Measurements from ENCODE around the gene ABT1.

The ABT1 gene

GRCh38 chr6:26627843-26628242 is 31.1 kb downstream of the ABT1 start:
- Histone ChIP-seq H3K27me3 (ENCODE audit: control insufficient read depth, low read length) (no peaks in the 10 kb centered on the region), H3K36me3 (ENCODE audit: control insufficient read depth, low read length) (no peaks in the 10 kb centered on the region), H3K9me2 (replicated peaks; ENCODE audit: control insufficient read depth, low read length) (no peaks in the 10 kb centered on the region), H3F3A (ENCODE audit: control insufficient read depth, insufficient read depth) (no peaks in the 10 kb centered on the region), H3K4me2 (ENCODE audit: low read length) (no peak overlapping the region), H4K20me1 (ENCODE audit: control insufficient read depth, insufficient read depth, low read depth, low read length) (no peaks in the 10 kb centered on the region), H3K79me2 (ENCODE audit: control insufficient read depth, low read length) (no peaks in the 10 kb centered on the region), H3K27ac (ENCODE audit: low read depth, low read length) (no peak overlapping the region), H3K4me3 (ENCODE audit: low read length) (no peak overlapping the region), H3K4me1 (ENCODE audit: control insufficient read depth, low read length) (no peaks in the 10 kb centered on the region), H3K9me3 (ENCODE audit: control insufficient read depth, insufficient read depth, low read length) (no peaks in the 10 kb centered on the region)
- TF ChIP-seq CTCF (IDR thresholded peaks at IDR 0.05; ENCODE audit: low read depth, low read length, poor library complexity, severe bottlenecking) (no peak), EZH2phosphoT487 (IDR thresholded peaks at IDR 0.05; ENCODE audit: borderline replicate concordance, low read length) (no peak)

- no peaks in the 10 kb centered on the region for H3K9me2 ChIP-seq (replicated peaks; ENCODE audit: control insufficient read depth, low read length)
- H3K36me3 ChIP-seq (ENCODE audit: control insufficient read depth, low read length), result no peaks in the 10 kb centered on the region
- no peaks in the 10 kb centered on the region for H3K4me1 ChIP-seq (ENCODE audit: control insufficient read depth, low read length)
- H4K20me1 ChIP-seq (ENCODE audit: control insufficient read depth, insufficient read depth, low read depth, low read length), result no peaks in the 10 kb centered on the region
- H3K27me3 ChIP-seq (ENCODE audit: control insufficient read depth, low read length), result no peaks in the 10 kb centered on the region
- no peaks in the 10 kb centered on the region for H3K79me2 ChIP-seq (ENCODE audit: control insufficient read depth, low read length)
- H3K27ac ChIP-seq (ENCODE audit: low read depth, low read length), result no peak overlapping the region
- no peak overlapping the region for H3K4me2 ChIP-seq (ENCODE audit: low read length)
- H3K9me3 ChIP-seq (ENCODE audit: control insufficient read depth, insufficient read depth, low read length), result no peaks in the 10 kb centered on the region
- TF ChIP-seq EZH2phosphoT487 (IDR thresholded peaks at IDR 0.05; ENCODE audit: borderline replicate concordance, low read length), result no peak
- TF ChIP-seq CTCF (IDR thresholded peaks at IDR 0.05; ENCODE audit: low read depth, low read length, poor library complexity, severe bottlenecking), result no peak
- H3F3A ChIP-seq (ENCODE audit: control insufficient read depth, insufficient read depth), result no peaks in the 10 kb centered on the region
- H3K4me3 ChIP-seq (ENCODE audit: low read length), result no peak overlapping the region
Measured at GRCh38 chr6:26629359-26629758, 32.6 kb downstream of the ABT1 start.

- TF ChIP-seq EZH2phosphoT487 (IDR thresholded peaks at IDR 0.05; ENCODE audit: borderline replicate concordance, low read length) (no peak), CTCF (IDR thresholded peaks at IDR 0.05; ENCODE audit: low read depth, low read length, poor library complexity, severe bottlenecking) (no peak)
- H3K36me3 ChIP-seq (ENCODE audit: control insufficient read depth, low read length), result peaks cover 55% of the 10 kb centered on the region
- H4K20me1 ChIP-seq (ENCODE audit: control insufficient read depth, insufficient read depth, low read depth, low read length), result no peaks in the 10 kb centered on the region
- no peaks in the 10 kb centered on the region for H3F3A ChIP-seq (ENCODE audit: control insufficient read depth, insufficient read depth)
- no peaks in the 10 kb centered on the region for H3K9me2 ChIP-seq (replicated peaks; ENCODE audit: control insufficient read depth, low read length)
- peaks cover 3% of the 10 kb centered on the region; the same call in 1 of the 2 replicates for H3K79me2 ChIP-seq (ENCODE audit: control insufficient read depth, low read length)
- no peak overlapping the region for H3K27ac ChIP-seq (ENCODE audit: low read depth, low read length)
- no peaks in the 10 kb centered on the region for H3K27me3 ChIP-seq (ENCODE audit: control insufficient read depth, low read length)
- H3K4me3 ChIP-seq (ENCODE audit: low read length), result no peak overlapping the region
- no peak overlapping the region for H3K4me2 ChIP-seq (ENCODE audit: low read length)
- peaks cover 10% of the 10 kb centered on the region; the same call in 1 of the 2 replicates for H3K9me3 ChIP-seq (ENCODE audit: control insufficient read depth, insufficient read depth, low read length)
- peaks cover 4% of the 10 kb centered on the region; the same call in 1 of the 2 replicates for H3K4me1 ChIP-seq (ENCODE audit: control insufficient read depth, low read length)
Measured at GRCh38 chr6:26640806-26641205, 44.1 kb downstream of the ABT1 start.

Data from DOHH2 (cell line).